Prostate gland (tissue), 2 donors: ENCODE measurements around the gene DNAJC8. TPM values are rescaled to one million over a fixed set of nuclear protein-coding genes. Genes with fewer than 3 reads are reported as not detected.

Source experiments
- DNase-seq: peaks from one replicate; pipeline ENCODE4 v3.0.0-alpha.2; 2019; ENCODE audit warnings: low spot score
- H3K27ac ChIP-seq, 2 donors: fragments of 200-600 bp; sonication (generic); 2 replicates each; pipeline ENCODE4 v1.5.1; 2017 to 2019
- H3K27me3 ChIP-seq: fragments of 200-600 bp; sonication (generic); replicated peaks from 2 replicates; pipeline ENCODE4 v1.5.1; 2019; ENCODE audit not compliant: insufficient read depth
- H3K36me3 ChIP-seq, 2 donors: fragments of 200-600 bp; sonication (generic); 1 replicate in 1 of 2; 2 replicates in 1 of 2; pipeline versions ENCODE4 v1.5.1 to v1.8.1; 2017 to 2019
- H3K4me1 ChIP-seq: fragments of 200-600 bp; sonication (generic); replicated peaks from 2 replicates; pipeline ENCODE4 v1.5.1; 2019
- H3K4me3 ChIP-seq, 2 donors: fragments of 200-600 bp; sonication (generic); 2 replicates each; pipeline ENCODE4 v1.5.1; 2017 to 2019
- H3K9me3 ChIP-seq: fragments of 200-600 bp; sonication (generic); 2 replicates; pipeline ENCODE4 v1.5.1; 2017
- POLR2A ChIP-seq: fragments of 450-650 bp; IDR thresholded peaks from one replicate; pipeline ENCODE4 v1.6.1; 2016; ENCODE audit warnings: antibody characterized with exemption, mild to moderate bottlenecking
- POLR2AphosphoS5 ChIP-seq: sonication (generic); formaldehyde crosslinking; IDR thresholded peaks from one replicate; pipeline ENCODE4 v1.6.1; 2017; ENCODE audit warnings: antibody characterized with exemption
- WGBS: methylation state at CpG from one replicate; pipeline ENCODE4 v1.1.5; 2018; 5-methylcytosine and 5-hydroxymethylcytosine counted together
- intact Hi-C: fragments of 100-400 bp; cut with DNase I; formaldehyde crosslinking; loops from one replicate; pipeline ENCODE4 v1.14.2; 2022
- total RNA-seq, 2 donors: library from RNA; depleted of rRNA; stranded (reverse); fragments of >200 nt; gene quantifications; one replicate each; pipeline ENCODE4 v1.1.0, GENCODE V29; 2016
- TF ChIP-seq, protein P1 (sequence below), 4 experiments: fragments of 200-600 bp in 2 of 4; fragments of 450-650 bp in 2 of 4; sonication (generic) in 2 of 4; IDR thresholded peaks; 1 replicate in 3 of 4; 2 replicates in 1 of 4; pipeline ENCODE4 v1.5.1; 2016 to 2019; ENCODE audit warnings: antibody characterized with exemption in 4 of 4, mild to moderate bottlenecking in 2 of 4, moderate library complexity in 2 of 4

The DNAJC8 gene
- total RNA-seq, 2 donors from 2014 or later: 43.7 to 60.3 TPM

DNA sequence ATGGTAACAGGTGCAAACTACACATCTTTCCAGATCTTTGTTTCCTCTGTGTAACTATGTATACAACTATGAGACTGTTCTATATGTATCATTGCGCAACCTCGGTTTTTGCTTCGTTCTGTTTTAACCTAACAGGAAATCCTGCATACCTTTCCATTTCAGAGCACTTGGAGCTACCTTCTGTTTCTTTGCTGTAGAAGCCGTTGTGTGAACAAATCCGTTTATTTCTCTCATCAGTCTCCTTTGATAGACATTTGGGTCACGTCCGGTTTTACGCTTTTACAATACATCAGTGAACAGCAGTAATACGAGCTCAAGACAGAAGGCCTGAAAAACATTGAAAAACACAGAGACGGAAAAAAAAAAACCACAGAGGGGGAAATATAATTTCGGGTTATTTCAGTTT is 13.6 kb upstream of the DNAJC8 start:
- H3K9me3 ChIP-seq: no peaks in the 10 kb centered on the region
- no peaks in the 10 kb centered on the region for H3K27me3 ChIP-seq
- intact Hi-C loops: no loop called here
- WGBS: 8% methylated on average over 11 of the region's 11 CpGs
- peak; percentile 60 for TF ChIP-seq POLR2AphosphoS5
- no peak for TF ChIP-seq POLR2A
- no peaks in the 10 kb centered on the region for H3K36me3 ChIP-seq
- peak; percentile 44 for DNase-seq
- H3K4me1 ChIP-seq: peaks cover 4% of the 10 kb centered on the region
- peak overlapping the region; percentile 47 to 61 for H3K4me3 ChIP-seq
- peak overlapping the region; percentile 82 to 89 for H3K27ac ChIP-seq

- TF ChIP-seq, protein P1, sequence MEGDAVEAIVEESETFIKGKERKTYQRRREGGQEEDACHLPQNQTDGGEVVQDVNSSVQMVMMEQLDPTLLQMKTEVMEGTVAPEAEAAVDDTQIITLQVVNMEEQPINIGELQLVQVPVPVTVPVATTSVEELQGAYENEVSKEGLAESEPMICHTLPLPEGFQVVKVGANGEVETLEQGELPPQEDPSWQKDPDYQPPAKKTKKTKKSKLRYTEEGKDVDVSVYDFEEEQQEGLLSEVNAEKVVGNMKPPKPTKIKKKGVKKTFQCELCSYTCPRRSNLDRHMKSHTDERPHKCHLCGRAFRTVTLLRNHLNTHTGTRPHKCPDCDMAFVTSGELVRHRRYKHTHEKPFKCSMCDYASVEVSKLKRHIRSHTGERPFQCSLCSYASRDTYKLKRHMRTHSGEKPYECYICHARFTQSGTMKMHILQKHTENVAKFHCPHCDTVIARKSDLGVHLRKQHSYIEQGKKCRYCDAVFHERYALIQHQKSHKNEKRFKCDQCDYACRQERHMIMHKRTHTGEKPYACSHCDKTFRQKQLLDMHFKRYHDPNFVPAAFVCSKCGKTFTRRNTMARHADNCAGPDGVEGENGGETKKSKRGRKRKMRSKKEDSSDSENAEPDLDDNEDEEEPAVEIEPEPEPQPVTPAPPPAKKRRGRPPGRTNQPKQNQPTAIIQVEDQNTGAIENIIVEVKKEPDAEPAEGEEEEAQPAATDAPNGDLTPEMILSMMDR (IDR thresholded peaks at IDR 0.05): no peak
- TF ChIP-seq POLR2A (no peak), POLR2AphosphoS5 (no peak)
- intact Hi-C loops: no loop called here
- no peaks in the 10 kb centered on the region for H3K9me3 ChIP-seq
- no peak for DNase-seq
- H3K27ac ChIP-seq: no peak overlapping the region
- H3K27me3 ChIP-seq: no peaks in the 10 kb centered on the region
- H3K4me1 ChIP-seq: peaks cover 4% of the 10 kb centered on the region
- WGBS: 91% methylated on average over 13 of the region's 13 CpGs
- no peaks in the 10 kb centered on the region for H3K36me3 ChIP-seq
- no peak overlapping the region for H3K4me3 ChIP-seq
These were observed 11.9 kb upstream of the DNAJC8 start for GRCh38 chr1:28244549-28245251.

- Histone ChIP-seq H3K36me3 (no peaks in the 10 kb centered on the region), H3K27me3 (no peaks in the 10 kb centered on the region), H3K4me3 (no peak overlapping the region), H3K27ac (no peak overlapping the region), H3K4me1 (peaks cover 4% of the 10 kb centered on the region), H3K9me3 (no peaks in the 10 kb centered on the region)
- TF ChIP-seq POLR2A (no peak), POLR2AphosphoS5 (no peak)
- TF ChIP-seq, protein P1 (IDR thresholded peaks at IDR 0.05): no peak
- no peak for DNase-seq
- 90% methylated on average over 2 of the region's 2 CpGs for WGBS
- intact Hi-C loops: no loop called here
These were observed 11.0 kb upstream of the DNAJC8 start for GRCh38 chr1:28243685-28244311.

GRCh38 chr1:28241638-28242241 is 8.9 kb upstream of the DNAJC8 start:
- intact Hi-C loops: no loop called here
- Histone ChIP-seq H3K4me3 (no peak overlapping the region), H3K9me3 (no peaks in the 10 kb centered on the region), H3K27me3 (no peaks in the 10 kb centered on the region), H3K27ac (no peak overlapping the region), H3K4me1 (peaks cover 5% of the 10 kb centered on the region), H3K36me3 (no peaks in the 10 kb centered on the region)
- DNase-seq: peak; percentile 64
- TF ChIP-seq POLR2A: no peak
- TF ChIP-seq POLR2AphosphoS5: peak; percentile 75
- TF ChIP-seq, protein P1 (IDR thresholded peaks at IDR 0.05): no peak
- WGBS: 53% methylated on average over 10 of the region's 10 CpGs

DNA sequence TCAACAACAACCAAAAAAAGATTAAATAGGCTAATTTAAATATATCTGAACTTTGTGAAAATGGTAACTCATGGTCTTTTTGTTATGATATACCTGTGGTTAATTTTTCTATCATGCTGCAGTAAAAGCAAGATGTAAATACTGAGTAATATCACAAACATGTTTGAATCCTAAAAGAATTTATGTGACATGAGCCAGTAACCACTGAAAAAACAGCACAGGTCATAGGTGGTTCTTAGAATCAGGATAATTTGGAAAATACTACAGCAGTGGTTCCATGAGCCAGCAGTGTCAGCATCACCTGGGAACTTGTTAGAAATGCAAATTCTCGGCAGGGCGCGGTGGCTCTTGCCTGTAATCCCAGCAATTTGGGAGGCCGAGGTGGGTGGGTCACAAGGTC is 7.2 kb upstream of the DNAJC8 start:
- 92% methylated on average over 4 of the region's 4 CpGs for WGBS

More for the DNA sequence above, 7.2 kb upstream of the DNAJC8 start:
- intact Hi-C loops: no loop called here
- Histone ChIP-seq H3K36me3 (no peaks in the 10 kb centered on the region), H3K27me3 (no peaks in the 10 kb centered on the region), H3K27ac (no peak overlapping the region), H3K4me1 (peaks cover 5% of the 10 kb centered on the region), H3K4me3 (no peak overlapping the region), H3K9me3 (no peaks in the 10 kb centered on the region)
- TF ChIP-seq, protein P1 (IDR thresholded peaks at IDR 0.05): no peak
- TF ChIP-seq POLR2A (no peak), POLR2AphosphoS5 (no peak)
- DNase-seq: no peak
